ENCODE results near the gene FAM153A.
"Not testable (repeated sequence)": the region's sequence is repeated elsewhere in the genome, so short reads cannot be mapped to it uniquely, and the experiment has no call there.

DNA sequence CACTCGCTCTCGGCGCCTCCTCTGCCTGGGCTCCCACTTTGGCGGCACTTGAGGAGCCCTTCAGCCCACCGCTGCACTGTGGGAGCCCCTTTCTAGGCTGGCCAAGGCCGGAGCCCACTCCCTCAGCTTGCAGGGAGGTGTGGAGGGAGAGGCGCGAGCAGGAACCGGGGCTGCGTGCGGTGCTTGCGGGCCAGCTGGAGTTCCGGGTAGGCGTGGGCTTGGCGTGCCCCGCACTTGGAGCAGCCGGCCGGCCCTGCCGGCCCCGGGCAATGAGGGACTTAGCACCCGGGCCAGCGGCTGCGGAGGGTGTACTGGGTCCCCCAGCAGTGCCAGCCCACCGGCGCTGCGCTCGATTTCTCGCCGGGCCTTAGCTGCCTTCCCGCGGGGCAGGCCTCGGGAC, 94.6 kb downstream of the FAM153A start:
- TF ChIP-seq TP53 (CRISPR knock-in tag; conservative IDR thresholded peaks at IDR 0.05): not testable (repeated sequence)
- TF ChIP-seq, protein P1, sequence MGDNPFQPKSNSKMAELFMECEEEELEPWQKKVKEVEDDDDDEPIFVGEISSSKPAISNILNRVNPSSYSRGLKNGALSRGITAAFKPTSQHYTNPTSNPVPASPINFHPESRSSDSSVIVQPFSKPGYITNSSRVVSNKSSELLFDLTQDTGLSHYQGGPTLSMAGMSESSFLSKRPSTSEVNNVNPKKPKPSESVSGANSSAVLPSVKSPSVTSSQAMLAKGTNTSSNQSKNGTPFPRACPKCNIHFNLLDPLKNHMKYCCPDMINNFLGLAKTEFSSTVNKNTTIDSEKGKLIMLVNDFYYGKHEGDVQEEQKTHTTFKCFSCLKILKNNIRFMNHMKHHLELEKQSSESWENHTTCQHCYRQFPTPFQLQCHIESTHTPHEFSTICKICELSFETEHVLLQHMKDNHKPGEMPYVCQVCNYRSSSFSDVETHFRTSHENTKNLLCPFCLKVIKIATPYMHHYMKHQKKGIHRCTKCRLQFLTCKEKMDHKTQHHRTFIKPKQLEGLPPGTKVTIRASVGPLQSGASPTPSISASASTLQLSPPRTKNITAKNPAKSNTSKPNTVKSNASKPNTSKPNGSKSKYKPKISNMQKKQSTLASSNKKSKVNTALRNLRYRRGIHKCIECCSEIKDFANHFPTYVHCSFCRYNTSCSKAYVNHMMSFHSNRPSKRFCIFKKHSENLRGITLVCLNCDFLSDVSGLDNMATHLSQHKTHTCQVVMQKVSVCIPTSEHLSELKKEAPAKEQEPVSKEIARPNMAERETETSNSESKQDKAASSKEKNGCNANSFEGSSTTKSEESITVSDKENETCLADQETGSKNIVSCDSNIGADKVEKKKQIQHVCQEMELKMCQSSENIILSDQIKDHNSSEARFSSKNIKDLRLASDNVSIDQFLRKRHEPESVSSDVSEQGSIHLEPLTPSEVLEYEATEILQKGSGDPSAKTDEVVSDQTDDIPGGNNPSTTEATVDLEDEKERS (CRISPR knock-in tag; IDR thresholded peaks at IDR 0.05): not testable (repeated sequence)

All from HepG2 (cell line).